Lower lobe of right lung (tissue), 2 donors: ENCODE results near the gene CACNA2D2. TPM values are rescaled to one million over a fixed set of nuclear protein-coding genes. Genes with fewer than 3 reads are reported as not detected.
A peak's percentile ranks its signal among the peaks of the same experiment; 100 is the strongest.

Experiments used
- ATAC-seq, 2 donors: fragments of 200-7000 bp; cut with Tn5 transposase; one replicate each; pipeline ENCODE4 v1.9.1; 2020 to 2022; ENCODE audit warnings: mild to moderate bottlenecking in 2 of 2, moderate library complexity in 2 of 2
- DNase-seq: peaks from one replicate; pipeline ENCODE4 v3.0.0-alpha.2; 2020
- H3K27ac ChIP-seq: fragments of 200-600 bp; one replicate; pipeline ENCODE4 v1.8.0; 2022
- H3K27me3 ChIP-seq: fragments of 200-600 bp; one replicate; pipeline ENCODE4 v1.8.0; 2022; ENCODE audit warnings: low read depth
- H3K36me3 ChIP-seq: fragments of 200-600 bp; one replicate; pipeline ENCODE4 v1.8.0; 2022; ENCODE audit warnings: mild to moderate bottlenecking
- H3K4me1 ChIP-seq: fragments of 200-600 bp; one replicate; pipeline ENCODE4 v1.8.0; 2022
- H3K4me3 ChIP-seq: fragments of 200-600 bp; one replicate; pipeline ENCODE4 v1.8.0; 2022; ENCODE audit warnings: mild to moderate bottlenecking
- H3K9me3 ChIP-seq: fragments of 200-600 bp; one replicate; pipeline ENCODE4 v1.8.0; 2022
- CTCF ChIP-seq: fragments of 200-600 bp; IDR thresholded peaks from one replicate; pipeline ENCODE4 v1.8.0; 2022; ENCODE audit warnings: antibody characterized with exemption, mild to moderate bottlenecking
- intact Hi-C: fragments of 100-400 bp; cut with DNase I; formaldehyde crosslinking; loops from one replicate; pipeline ENCODE4 v1.11.0; 2022
- total RNA-seq: library from RNA; stranded (reverse); fragmentation: NEBNext Ultra II Directional; extraction: Animal tissue kit (Norgen Biotek cat#: 25700); gene quantifications from one replicate; pipeline ENCODE4 v1.2.1, GENCODE V29; 2021
- donor health status: DM: no; HTN: yes; CAD: no; lungs with severe emphysema.

The CACNA2D2 gene
- total RNA-seq, 1 donor from 2014 or later: 105 TPM

- H3K4me3 ChIP-seq: no peak overlapping the region
- H3K27me3 ChIP-seq: no peaks in the 10 kb centered on the region
- DNase-seq: no peak
- H3K36me3 ChIP-seq: peaks cover 7% of the 10 kb centered on the region
- no peak for ATAC-seq
- intact Hi-C loops: no loop called here
- no peak overlapping the region for H3K27ac ChIP-seq
- no peaks in the 10 kb centered on the region for H3K4me1 ChIP-seq
- no peak for TF ChIP-seq CTCF
- H3K9me3 ChIP-seq: no peaks in the 10 kb centered on the region
Measured at GRCh38 chr3:50371133-50371685, 132.2 kb downstream of the CACNA2D2 start.

- peaks cover 2% of the 10 kb centered on the region for H3K4me1 ChIP-seq
- DNase-seq: no peak
- no peaks in the 10 kb centered on the region for H3K9me3 ChIP-seq
- ATAC-seq: no peak
- H3K4me3 ChIP-seq: no peak overlapping the region
- no peaks in the 10 kb centered on the region for H3K27me3 ChIP-seq
- no peak overlapping the region for H3K27ac ChIP-seq
- H3K36me3 ChIP-seq: peaks cover 11% of the 10 kb centered on the region
- intact Hi-C loops: no loop called here
- TF ChIP-seq CTCF: no peak
Measured at GRCh38 chr3:50370594-50370993, 132.8 kb downstream of the CACNA2D2 start.

GRCh38 chr3:50369012-50369670 lies 134.3 kb downstream of the CACNA2D2 start:
- ATAC-seq (no peak), DNase-seq (no peak)
- no peaks in the 10 kb centered on the region for H3K9me3 ChIP-seq
- no peak for TF ChIP-seq CTCF
- peaks cover 12% of the 10 kb centered on the region for H3K4me1 ChIP-seq
- no peak overlapping the region for H3K27ac ChIP-seq
- H3K4me3 ChIP-seq: no peak overlapping the region
- no peaks in the 10 kb centered on the region for H3K27me3 ChIP-seq
- peaks cover 11% of the 10 kb centered on the region for H3K36me3 ChIP-seq
- intact Hi-C loops: no loop called here

GRCh38 chr3:50365842-50366220 lies 137.6 kb downstream of the CACNA2D2 start:
- peak overlapping the region; percentile 61 for H3K4me3 ChIP-seq
- ATAC-seq: no peak
- H3K4me1 ChIP-seq: peaks cover 12% of the 10 kb centered on the region
- no peaks in the 10 kb centered on the region for H3K27me3 ChIP-seq
- H3K27ac ChIP-seq: peak overlapping the region; percentile 49
- intact Hi-C loops: no loop called here
- DNase-seq: no peak
- no peak for TF ChIP-seq CTCF
- H3K36me3 ChIP-seq: peaks cover 11% of the 10 kb centered on the region
- no peaks in the 10 kb centered on the region for H3K9me3 ChIP-seq

GRCh38 chr3:50365080-50365841 lies 138.2 kb downstream of the CACNA2D2 start:
- intact Hi-C loops: no loop called here
- H3K4me3 ChIP-seq: peak overlapping the region; percentile 61
- peaks cover 12% of the 10 kb centered on the region for H3K4me1 ChIP-seq
- peaks cover 11% of the 10 kb centered on the region for H3K36me3 ChIP-seq
- H3K27me3 ChIP-seq: no peaks in the 10 kb centered on the region
- peak overlapping the region; percentile 49 for H3K27ac ChIP-seq
- ATAC-seq: peak; percentile 79 to 84
- no peaks in the 10 kb centered on the region for H3K9me3 ChIP-seq
- TF ChIP-seq CTCF: no peak
- peak; percentile 89 for DNase-seq
